Non-pigmented ciliary epithelial cell (primary cell): Measurements from ENCODE around the gene RERE.

Experiments used
- DNase-seq: peaks from one replicate; pipeline ENCODE4 v3.0.0-alpha.2; 2010; ENCODE audit warnings: low read depth

RERE gene

DNA sequence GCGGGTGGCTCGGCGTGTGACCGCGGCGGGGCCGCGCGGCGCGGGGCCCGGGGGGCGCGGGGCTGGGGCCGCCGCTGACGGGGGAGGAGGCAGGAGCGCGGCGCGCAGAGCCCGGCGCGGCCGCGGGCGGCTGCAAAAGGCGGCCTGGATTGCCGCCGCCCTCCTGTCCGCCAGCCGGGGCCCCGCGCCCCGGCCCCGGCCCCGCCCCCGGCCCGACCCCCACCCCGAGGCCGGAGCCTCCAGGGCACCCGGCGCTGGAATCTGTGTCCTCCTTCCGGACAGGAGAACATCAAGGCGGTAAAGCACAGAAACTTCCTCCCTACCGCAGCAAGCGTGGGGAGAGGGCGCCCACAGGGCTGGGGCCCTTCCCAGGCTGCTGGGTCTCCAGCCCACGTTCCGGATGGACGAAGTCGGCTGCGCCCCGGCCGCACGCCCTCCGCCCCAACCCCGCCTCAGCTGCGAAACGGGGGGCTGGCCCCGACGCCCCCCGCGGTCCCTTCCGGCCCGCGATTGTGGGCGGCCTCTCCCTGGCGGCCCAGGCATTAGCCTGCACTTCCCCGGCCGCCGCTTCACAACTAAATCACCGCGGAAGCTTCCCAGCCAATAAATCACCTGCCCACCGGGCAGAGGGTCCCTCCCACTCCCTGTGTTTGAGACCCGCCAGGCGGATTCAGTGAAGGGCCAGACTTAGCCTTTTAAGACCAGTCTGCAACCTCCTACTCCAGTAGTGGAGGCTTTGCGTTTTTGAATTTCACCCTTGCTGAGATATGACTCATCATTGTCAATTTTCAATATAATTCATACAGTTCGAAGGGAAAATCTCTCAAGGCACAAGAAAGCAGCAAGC, 393.5 kb downstream of the RERE start:
- peak; percentile 28 for DNase-seq

DNA sequence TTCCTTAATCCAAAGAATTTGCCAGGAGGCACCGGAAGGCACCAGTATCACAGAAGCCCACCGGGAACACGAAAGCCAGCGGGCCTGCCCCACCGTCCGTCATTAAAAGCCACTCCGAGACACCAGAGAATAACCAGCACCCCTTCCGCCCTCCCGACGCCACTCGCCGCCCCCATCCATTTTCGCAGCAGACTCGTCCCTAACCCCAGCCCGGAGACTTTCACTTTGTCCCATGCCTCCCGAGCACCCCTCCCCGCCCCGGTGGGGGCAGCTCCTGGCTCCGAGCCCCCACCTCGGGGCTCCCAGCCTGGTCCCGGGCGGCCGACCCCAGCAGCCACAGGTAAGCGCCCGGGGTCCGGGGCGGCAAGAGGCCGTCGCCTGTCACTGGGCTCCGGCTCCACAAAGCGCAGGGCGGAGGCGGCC, 394.2 kb downstream of the RERE start:
- no peak for DNase-seq

DNA sequence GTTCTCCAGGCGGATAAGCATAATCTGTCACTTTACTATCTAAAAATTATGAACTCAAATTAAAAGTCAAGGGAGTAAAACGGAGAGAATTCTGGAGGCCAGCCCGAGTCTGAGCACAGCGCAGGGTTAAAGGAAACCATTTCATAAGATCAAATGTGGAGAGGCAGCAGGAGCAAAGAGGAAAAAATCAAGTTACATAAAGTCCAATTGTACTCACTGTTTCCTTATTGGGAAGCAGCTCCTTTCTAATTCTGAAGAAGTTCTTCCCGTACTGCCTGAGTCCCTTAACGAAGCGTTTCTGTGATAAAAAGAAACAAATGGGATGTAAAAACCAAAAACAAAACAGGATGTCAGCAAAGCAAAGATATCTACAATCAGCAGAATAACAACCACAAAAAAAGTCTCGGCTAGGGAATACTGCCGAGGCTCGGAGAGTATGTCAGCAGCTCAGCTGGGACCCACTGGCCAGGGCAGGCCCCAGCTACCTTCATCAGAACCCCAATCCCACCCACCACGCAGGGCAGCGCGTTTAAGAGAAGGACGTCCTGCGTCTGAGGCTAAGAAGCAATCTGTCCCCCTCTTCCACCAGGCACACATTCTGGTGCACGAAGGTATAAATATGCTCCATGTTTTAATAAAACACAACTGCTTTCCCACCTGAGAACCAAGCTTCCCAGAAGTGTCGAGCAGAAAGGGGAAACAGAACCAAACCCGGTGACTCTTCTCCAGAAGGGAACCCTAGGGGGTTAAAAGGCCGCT, 394.8 kb downstream of the RERE start:
- DNase-seq: no peak

DNA sequence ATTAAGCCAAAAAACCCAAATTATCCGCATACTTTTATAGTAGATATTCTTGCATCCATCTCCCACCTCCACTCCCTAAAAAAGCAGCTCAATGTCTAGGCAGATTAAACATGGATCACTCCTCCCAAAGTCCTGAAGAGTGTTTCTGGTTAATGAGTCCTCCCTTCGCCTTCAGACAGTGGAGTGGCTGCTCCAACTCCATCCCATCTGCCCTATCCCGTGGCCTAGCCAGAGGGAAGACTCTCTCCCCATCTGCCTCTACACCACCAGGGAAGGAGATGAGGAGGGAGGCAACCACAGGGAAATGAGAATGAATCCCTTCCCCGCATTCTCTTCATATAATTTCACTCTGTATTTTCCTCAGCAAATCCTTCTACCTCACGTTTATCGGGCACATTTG, 395.7 kb downstream of the RERE start:
- DNase-seq: no peak

DNA sequence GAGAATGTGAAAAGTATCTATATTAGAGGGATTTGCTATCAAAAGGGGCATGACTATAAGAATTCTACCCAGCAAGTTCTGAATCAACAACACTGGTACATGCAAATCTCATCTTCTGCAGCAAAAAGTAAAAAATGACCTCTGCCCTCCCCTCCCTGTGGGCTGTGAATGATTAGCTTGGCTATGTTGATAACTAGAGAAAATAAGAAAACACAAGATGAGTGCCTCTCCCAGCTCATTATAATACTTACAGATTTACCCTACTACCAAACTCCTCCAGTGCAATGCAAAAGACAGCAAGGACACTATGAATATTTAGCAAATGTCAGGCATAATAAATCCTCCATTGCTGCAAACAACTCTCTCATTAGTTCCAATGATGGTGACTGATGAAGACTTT, 397.1 kb downstream of the RERE start:
- DNase-seq: no peak

DNA sequence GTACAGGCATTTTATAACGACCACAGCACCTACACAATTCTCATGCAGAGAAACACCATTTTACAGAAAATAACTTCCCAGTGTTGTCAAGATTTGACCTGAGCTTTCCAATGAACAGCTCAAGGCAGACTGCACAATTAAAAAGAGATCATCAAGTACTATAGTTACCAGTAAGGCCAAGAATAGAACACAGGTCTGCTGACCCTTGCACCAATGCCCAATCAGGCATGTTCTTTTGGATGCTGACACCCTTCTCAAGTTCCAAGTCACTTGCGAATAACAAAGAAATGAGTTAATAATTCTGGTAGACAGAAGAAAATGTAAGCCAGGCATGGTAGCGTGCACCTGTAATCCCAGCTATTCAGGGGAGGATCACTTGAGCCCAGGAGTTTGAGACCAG, 397.6 kb downstream of the RERE start:
- DNase-seq: no peak

DNA sequence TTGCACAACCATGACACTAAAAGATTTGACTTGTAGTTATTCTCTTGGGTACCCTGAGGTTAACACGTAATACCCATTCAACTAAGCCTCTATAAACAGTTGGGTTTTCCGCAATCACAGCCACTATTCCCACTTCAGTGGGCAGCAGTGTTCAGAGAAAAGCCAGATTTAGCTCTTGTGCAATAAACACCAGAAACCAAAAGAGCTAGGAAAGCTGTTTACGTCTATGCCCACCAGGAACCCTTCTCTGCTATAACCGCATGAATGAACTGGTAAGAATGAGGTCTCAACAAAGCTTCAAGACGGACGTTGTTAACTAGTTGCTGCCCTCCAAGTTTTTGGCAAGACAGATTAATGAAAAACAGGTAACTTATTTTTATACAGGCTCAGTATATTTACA, 398.3 kb downstream of the RERE start:
- DNase-seq: no peak

DNA sequence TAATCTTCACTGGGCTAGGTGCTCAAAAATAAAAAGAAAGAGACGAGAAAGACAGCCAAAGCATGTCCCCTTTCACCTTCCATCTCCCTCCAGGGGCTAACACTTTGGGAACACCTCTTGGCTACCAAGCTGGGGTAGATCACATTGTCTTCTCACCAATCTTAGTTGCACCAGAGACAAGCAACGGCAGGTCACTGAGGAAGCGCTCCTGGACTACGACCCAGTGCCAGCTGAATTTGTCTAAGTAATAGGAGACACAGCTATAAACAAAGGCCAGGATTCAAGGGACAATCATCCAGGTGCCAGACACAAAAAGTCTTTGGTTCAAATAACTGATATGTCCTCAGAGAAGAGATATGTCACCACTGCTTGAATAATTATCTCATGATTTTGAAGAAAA, 399.1 kb downstream of the RERE start:
- DNase-seq: no peak

DNA sequence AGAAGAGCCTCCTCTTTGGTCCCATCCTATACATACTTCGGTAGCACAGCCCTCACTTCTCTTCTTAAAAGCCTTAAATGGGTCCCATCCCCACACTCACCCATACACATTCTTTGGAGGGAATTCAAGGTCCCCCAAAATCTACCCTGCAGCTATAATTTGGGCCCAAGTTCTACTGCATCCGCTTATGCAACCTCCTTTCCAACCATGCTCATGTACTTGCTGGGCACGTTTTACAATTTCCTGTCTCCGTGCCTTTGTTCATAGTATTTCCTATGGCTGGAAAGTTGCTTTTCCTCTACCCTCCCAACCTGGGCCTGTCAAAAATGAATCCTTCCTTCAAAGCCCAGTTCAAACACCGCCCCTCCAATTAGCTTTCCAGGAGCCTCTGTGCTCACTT, 399.8 kb downstream of the RERE start:
- DNase-seq: no peak

DNA sequence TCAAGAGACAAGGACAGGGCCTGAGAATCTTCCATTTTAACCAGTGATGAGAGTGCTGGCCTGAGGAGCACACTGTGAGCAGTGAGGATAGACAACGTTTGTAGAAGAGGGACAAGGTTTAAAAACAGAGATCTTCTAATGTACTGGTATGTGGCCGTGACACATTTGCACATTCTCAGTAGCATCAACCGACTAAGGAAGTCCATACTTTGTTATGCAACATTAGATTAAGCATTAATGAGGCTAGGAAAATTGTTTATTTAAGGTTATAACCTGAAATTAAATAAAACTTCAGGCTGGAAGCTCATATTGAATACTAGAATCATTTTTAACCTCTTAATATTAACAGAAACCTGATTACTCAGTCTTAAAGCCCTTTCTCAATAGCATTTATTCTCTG, 400.6 kb downstream of the RERE start:
- DNase-seq: no peak

DNA sequence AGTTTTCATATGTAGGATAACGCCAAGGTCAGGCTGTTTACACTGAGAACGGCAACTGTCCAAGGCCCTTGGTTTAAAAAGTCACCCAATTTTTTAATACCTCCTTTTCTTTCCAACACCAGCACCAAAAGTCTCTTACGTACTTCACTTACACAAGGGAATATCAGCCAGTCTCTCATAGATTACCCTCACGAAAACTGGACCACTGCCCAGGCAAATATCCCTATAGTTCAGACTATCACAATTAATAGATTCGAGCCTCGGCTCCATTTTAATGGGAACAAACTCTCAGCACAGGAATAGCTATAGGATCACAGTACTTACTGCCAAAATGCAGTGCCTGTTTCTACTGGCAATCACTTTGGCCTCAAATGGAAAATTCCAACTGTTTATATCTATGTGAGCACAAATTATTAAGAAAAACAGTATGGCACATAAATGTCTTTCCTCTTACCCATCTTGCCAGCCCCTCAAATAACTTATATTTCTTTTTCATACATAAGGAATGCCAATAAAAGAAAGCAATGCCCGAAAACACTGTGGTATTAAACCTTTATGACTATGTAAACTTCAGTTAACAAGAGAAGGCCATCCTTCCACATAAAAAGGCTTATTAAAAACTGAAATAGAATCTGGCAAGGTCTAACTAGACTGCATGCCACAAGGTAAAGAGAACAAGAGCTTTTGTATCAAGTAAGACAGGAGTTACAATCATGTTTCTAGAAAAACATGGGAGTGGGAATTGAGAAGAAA, 401.7 kb downstream of the RERE start:
- no peak for DNase-seq

DNA sequence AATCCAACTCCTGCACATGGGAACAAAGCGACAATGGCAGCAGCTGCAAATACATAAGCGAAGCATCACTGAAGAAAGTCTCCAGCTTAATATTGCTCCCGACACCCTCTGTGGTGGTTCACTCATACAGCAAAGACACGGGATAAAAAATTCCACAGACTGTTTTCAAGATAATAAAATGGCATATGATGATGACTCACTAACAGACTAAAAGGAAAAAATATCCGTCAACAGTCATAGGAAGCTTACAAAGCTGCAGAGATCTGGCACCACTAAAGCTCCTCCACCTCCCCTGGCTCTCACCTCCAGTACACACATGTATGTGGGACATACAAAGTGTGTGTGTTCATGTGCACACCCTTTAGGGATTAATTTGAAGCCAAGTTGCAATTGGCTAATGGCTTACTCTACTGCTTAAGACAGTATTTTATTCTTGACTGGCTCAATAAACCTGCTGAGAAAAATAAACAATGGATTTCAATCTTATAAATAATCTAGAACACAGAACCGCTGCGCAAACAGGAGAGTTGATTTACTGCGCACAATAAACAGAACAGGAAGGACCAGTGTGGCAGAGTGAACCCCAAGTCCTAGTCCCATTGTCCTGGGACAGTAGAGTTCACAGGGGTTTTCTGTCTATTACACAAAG, 405.1 kb downstream of the RERE start:
- DNase-seq: peak; percentile 73

DNA sequence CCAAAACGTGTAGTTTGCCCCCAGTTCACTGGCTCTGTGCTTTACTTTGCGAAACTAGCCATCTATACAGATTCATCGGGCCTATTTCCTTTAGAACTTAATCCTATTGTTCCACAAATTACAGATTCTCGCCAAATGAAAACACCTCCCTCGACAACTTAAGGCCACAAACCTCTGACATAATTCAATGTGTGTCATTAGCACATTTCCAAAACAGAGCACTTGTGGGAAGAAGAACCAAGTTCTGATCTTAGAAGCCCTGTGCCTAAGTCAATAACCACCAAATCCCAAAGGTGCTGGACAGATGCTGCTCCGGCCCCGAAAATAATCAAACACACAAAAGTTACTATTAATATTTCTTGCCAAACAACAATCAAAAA, 405.6 kb downstream of the RERE start:
- no peak for DNase-seq

DNA sequence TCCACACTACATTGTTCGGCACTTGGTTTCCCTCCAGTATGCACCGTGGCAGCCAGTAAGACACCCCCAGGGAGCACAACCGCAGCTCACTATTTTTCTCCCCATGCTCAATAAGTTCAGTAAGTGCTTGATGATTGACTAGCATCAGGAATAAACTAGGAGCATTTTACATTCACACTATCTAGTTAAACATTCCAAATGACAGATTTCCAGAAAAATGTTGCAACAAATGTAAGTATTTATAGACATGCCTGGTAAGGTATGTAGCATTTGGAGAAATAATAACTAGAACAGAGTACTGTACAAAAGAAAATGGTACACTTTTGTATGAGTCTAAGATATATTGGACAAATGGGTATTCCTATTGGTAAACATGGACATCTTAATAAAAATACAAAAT, 406.6 kb downstream of the RERE start:
- DNase-seq: no peak

DNA sequence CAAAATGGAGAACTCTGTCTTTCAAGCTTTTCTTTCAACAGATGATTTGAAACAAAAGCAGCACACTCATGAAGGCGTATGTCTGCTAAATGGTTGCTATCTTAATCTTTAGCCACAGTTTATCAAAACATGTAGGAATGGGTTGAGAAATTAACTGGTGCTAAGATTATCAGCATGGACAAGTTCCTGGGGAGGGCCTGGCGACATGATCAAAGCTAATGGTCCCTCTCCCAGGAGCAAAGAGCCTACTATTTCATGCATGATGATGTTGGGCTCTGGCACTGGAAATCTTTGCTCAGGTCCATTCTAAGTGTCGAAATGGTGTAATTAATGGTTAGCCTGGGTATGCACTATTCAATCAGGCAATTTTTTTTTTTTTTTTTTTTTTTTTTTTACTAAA, 407.8 kb downstream of the RERE start:
- no peak for DNase-seq

DNA sequence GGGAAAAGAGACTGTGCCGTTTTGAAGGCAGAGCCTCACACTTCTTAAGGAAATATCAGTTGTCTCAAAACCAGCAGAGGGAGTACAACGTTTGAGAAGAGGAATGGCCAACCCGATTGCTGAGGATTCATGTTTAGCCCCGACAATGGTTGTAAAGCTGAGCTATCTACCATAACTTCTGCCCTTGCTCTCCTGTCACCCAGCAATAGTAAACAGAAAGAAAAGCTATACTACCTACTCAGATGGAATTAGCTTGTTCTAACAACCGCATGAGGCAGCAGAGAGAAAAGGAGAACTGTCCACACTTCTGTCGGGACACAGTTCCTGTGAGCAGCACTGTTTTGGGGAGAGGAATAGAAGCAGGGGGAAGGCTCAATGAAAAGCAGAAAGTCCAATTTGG, 408.3 kb downstream of the RERE start:
- DNase-seq: no peak

DNA sequence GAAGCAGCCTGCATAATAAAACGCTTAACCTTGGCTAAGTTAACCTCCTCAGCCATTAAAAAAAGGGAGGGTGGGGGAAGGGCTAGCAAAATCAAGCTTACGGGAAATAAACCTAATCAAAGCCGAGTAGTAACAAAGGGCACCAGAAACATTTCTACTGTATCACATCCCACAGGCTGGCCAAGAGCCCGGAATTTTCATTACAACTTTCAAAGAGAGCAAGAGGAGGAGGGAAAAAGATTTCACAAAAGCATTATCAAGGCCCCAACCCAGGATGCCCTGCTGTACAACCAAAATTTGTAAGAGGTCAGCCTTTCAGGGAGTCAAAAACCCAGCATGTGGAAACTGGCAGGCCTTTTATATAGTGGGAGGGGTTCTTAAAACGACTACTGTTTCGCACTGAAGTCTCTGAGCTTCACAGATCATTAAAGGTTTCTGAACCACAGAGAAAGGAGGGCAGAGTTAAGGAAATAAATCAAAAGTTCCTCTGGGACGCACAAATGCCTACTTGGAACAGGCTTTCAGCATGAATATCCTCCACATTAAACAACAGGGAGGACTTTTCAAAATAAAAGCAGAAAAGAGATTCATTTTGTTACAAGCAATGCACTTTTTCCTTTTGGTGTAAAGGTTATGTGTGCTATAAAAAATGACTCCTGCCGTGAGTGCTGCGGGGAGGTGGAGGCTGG, 409.1 kb downstream of the RERE start:
- no peak for DNase-seq

DNA sequence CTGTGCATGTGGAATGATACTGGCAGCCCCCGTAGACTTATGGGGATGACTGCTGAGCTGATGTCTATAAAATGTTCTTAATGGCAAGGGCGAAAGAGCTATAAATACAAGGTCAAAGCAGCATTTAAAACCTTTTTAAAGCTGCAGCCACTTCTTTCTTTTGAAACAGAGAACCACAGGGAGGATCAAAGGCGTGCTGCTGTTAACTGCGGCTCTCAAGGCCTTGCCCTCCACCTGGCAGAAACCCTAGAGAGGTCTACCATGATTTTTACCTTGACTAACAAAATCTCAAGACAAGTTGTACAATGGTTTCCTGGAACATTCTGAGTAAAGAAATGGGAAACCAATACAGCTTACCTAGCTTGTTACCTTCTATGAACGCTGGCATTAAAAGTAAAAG, 409.8 kb downstream of the RERE start:
- no peak for DNase-seq

DNA sequence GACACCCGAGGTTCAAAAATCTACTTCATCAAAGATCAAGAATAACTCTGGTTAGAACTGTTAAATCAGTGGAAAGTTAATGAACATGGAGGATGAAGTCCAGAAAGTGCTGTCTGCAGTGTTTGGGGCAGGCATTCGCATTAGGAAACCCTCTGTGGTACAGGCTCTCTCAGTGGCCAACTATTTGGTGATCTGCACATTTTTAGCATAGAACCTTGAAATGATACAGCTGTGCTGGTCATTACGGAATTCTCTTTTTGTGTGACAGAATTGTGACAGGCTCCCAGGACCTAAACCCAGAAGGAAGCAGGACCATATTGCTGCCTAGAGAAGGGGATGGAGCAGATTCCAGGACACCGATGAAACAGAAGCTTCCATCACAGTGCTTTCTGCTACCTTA, 410.5 kb downstream of the RERE start:
- no peak for DNase-seq

DNA sequence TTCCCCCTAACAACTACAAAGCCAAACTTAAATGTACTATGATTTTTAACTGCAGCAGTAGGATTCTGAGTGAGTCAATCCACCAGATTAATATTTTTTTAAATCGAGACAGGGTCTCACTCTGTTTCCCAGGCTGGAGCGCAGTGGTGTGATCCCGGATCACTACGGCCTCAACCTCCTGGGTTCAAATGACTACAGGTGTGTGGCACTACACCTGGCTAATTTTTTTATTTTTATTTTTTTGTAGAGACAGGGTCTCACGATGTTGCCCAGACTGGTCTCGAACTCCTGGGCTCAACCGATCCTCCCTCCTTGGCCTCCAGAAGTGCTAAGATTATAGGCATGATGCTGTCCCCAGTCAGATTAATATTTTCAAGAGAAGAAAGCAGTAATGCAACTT, 411.4 kb downstream of the RERE start:
- no peak for DNase-seq

DNA sequence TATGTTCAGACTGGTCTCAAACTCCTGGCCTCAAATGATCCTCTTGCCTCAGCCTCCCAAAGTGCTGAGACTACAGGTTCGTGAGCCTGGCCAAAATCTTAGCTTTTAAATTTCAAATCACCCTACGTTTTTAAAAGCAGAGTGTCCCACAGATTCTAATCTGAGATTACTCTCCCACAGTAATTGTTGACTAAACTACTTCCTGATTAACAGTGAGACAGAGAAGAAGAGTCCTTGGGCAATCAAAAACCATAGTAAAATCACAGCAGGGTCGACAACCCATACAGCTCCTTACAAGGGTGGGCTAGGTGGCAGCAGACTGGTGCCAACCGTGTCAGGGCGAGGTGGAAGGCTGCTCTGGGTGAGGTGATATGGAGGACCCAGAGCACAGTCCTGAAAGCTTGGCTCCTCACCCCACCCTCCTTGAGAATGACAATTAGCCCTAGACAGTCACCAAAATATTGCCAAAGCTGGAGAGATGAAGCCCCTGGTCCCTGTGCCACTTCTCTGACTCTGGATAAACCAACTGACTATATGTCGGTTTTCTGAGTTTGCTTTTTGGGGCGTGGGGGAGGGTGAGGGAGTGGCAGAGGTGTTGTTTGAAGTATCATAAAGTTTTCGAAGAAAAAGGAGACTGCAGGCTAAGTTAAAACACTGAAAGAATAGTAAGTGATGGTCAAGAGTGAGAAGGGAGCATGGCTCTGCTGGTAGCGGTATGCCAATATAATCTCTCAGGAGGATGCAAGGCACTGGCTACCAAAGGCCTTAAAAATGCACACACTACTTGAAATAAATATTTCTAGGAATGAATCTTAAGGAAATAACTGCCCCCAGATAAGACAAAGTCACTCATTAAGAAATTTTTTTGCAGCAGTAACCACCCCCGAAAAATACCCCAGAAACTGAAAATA, 412.7 kb downstream of the RERE start:
- DNase-seq: no peak
